OCI-LY7 (cell line): Measurements from ENCODE around the gene PLA2G4B.

Source experiments
- CTCF ChIP-seq: fragments of 200-600 bp; sonication (generic); conservative IDR thresholded peaks from 2 replicates; pipeline ENCODE4 v1.5.1; 2014; ENCODE audit warnings: mild to moderate bottlenecking, antibody characterized with exemption, low read length, moderate library complexity, mixed read lengths
- EZH2phosphoT487 ChIP-seq: fragments of 200-600 bp; sonication (generic); IDR thresholded peaks from 2 replicates; pipeline ENCODE4 v1.6.1; 2018; ENCODE audit warnings: low read depth, borderline replicate concordance, mild to moderate bottlenecking, mixed run types, antibody characterized with exemption, low read length, moderate library complexity, mixed read lengths

- TF ChIP-seq CTCF (no peak), EZH2phosphoT487 (no peak)
Observed at GRCh38 chr15:41822957-41823356, 15.7 kb upstream of the PLA2G4B start.
